ENCODE measurements around the gene PLA2G10. TPM values are rescaled to one million over a fixed set of nuclear protein-coding genes. Genes with fewer than 3 reads are reported as not detected.
A peak's percentile ranks its signal among the peaks of the same experiment; 100 is the strongest.
"Not testable (repeated sequence)": the region's sequence is repeated elsewhere in the genome, so short reads cannot be mapped to it uniquely, and the experiment has no call there.

Gene PLA2G10
- total RNA-seq, 3 donors from 2014 or later = not detected

- H3K36me3 Mint-ChIP-seq (ENCODE audit: insufficient read depth); H3K27me3 Mint-ChIP-seq (ENCODE audit: low read depth); H3K9me3 Mint-ChIP-seq; H3K4me3 Mint-ChIP-seq; DNase-seq; ATAC-seq: not testable (repeated sequence)
- peaks cover 56% of the 10 kb centered on the region for H3K4me1 Mint-ChIP-seq (ENCODE audit: low read depth)
Measured at GRCh38 chr16:14636179-14636950, 57.7 kb downstream of the PLA2G10 start.

- no peak for ATAC-seq
- Mint-ChIP-seq H3K27me3 (ENCODE audit: low read depth) (no peaks in the 10 kb centered on the region), H3K36me3 (ENCODE audit: insufficient read depth) (peaks cover 10% of the 10 kb centered on the region), H3K4me1 (ENCODE audit: low read depth) (peaks cover 54% of the 10 kb centered on the region), H3K4me3 (peak overlapping the region; percentile 100), H3K9me3 (no peaks in the 10 kb centered on the region)
- DNase-seq = no peak
Measured at GRCh38 chr16:14635395-14636165, 58.5 kb downstream of the PLA2G10 start.

GRCh38 chr16:14634389-14634725, 59.8 kb downstream of the PLA2G10 start:
- peaks cover 54% of the 10 kb centered on the region for H3K4me1 Mint-ChIP-seq (ENCODE audit: low read depth)
- ATAC-seq (no peak), DNase-seq (no peak)
- H3K9me3 Mint-ChIP-seq = peaks cover 3% of the 10 kb centered on the region
- H3K36me3 Mint-ChIP-seq (ENCODE audit: insufficient read depth) = peaks cover 12% of the 10 kb centered on the region
- H3K27me3 Mint-ChIP-seq (ENCODE audit: low read depth) = no peaks in the 10 kb centered on the region
- H3K4me3 Mint-ChIP-seq = peak overlapping the region; percentile 100

GRCh38 chr16:14632693-14633569, 61.2 kb downstream of the PLA2G10 start, which contains the start of gene BFAR:
BFAR (plus strand) TSS chr16:14632951; CDS start chr16:14644347, 11,396 bp downstream.
- Mint-ChIP-seq H3K9me3 (peaks cover 3% of the 10 kb centered on the region), H3K36me3 (ENCODE audit: insufficient read depth) (peaks cover 12% of the 10 kb centered on the region), H3K27me3 (ENCODE audit: low read depth) (no peaks in the 10 kb centered on the region), H3K4me3 (peak within 1 kb of the TSS; percentile 100), H3K4me1 (ENCODE audit: low read depth) (peaks cover 60% of the 10 kb centered on the region)
- DNase-seq (peak; percentile 99), ATAC-seq (peak; percentile 75 to 78)

GRCh38 chr16:14630620-14631330, 63.3 kb downstream of the PLA2G10 start:
- H3K27me3 Mint-ChIP-seq (ENCODE audit: low read depth); DNase-seq; H3K9me3 Mint-ChIP-seq; ATAC-seq: not testable (repeated sequence)
- Mint-ChIP-seq H3K4me3 (peak overlapping the region; percentile 100), H3K4me1 (ENCODE audit: low read depth) (peaks cover 48% of the 10 kb centered on the region), H3K36me3 (ENCODE audit: insufficient read depth) (peaks cover 14% of the 10 kb centered on the region)

- DNase-seq (peak; percentile 98), ATAC-seq (peak; percentile 66 to 69)
- H3K4me3 Mint-ChIP-seq = peak within 1 kb of the TSS; percentile 87
- H3K4me1 Mint-ChIP-seq (ENCODE audit: low read depth) = peaks cover 45% of the 10 kb centered on the region
- peaks cover 3% of the 10 kb centered on the region for H3K9me3 Mint-ChIP-seq
- no peaks in the 10 kb centered on the region for H3K27me3 Mint-ChIP-seq (ENCODE audit: low read depth)
- H3K36me3 Mint-ChIP-seq (ENCODE audit: insufficient read depth) = peaks cover 18% of the 10 kb centered on the region
Measured at GRCh38 chr16:14629919-14630619, 64.0 kb downstream of the PLA2G10 start, which contains the start of gene PARN. PARN (minus strand) TSS chr16:14630260; CDS start chr16:14630125, 135 bp downstream.

- H3K4me1 Mint-ChIP-seq (ENCODE audit: low read depth) = peaks cover 40% of the 10 kb centered on the region
- peaks cover 3% of the 10 kb centered on the region for H3K9me3 Mint-ChIP-seq
- ATAC-seq (peak in 1 of 2 donors; percentile 1), DNase-seq (no peak)
- peak overlapping the region; percentile 87 for H3K4me3 Mint-ChIP-seq
- H3K27me3 Mint-ChIP-seq (ENCODE audit: low read depth) = no peaks in the 10 kb centered on the region
- peaks cover 18% of the 10 kb centered on the region for H3K36me3 Mint-ChIP-seq (ENCODE audit: insufficient read depth)
Measured at GRCh38 chr16:14629612-14629918, 64.5 kb downstream of the PLA2G10 start.

GRCh38 chr16:14628806-14629611, 65.1 kb downstream of the PLA2G10 start:
- no peak for DNase-seq
- Mint-ChIP-seq H3K27me3 (ENCODE audit: low read depth) (no peaks in the 10 kb centered on the region), H3K4me3 (peak overlapping the region; percentile 87), H3K9me3 (peaks cover 3% of the 10 kb centered on the region), H3K36me3 (ENCODE audit: insufficient read depth) (peaks cover 21% of the 10 kb centered on the region), H3K4me1 (ENCODE audit: low read depth) (peaks cover 35% of the 10 kb centered on the region)
- no peak for ATAC-seq

GRCh38 chr16:14627078-14627477, 67.0 kb downstream of the PLA2G10 start:
- Mint-ChIP-seq H3K9me3 (peaks cover 3% of the 10 kb centered on the region), H3K27me3 (ENCODE audit: low read depth) (no peaks in the 10 kb centered on the region), H3K4me1 (ENCODE audit: low read depth) (peaks cover 29% of the 10 kb centered on the region), H3K4me3 (no peak overlapping the region), H3K36me3 (ENCODE audit: insufficient read depth) (peaks cover 24% of the 10 kb centered on the region)
- no peak for ATAC-seq
- no peak for DNase-seq

Other genes with a start within 250 kb of the PLA2G10 start
- gene PARN, start 64.0 kb downstream of the PLA2G10 start, total RNA-seq = 10 to 100 TPM; 45.0 to 52.8 (median 47.3) TPM
- 10 to 100 TPM; 62.2 to 64.4 (median 63.6) TPM for gene BFAR, start 61.4 kb downstream of the PLA2G10 start, total RNA-seq
- 1 to 10 TPM; 1.5 to 4.9 (median 4.4) TPM for gene NPIPA3, start 9.1 kb upstream of the PLA2G10 start, total RNA-seq
- 1 to 10 TPM in 2 of 3 donors, under 1 TPM in 1; 0.99 to 1.4 (median 1.3) TPM for gene NPIPA2, start 48.2 kb upstream of the PLA2G10 start, total RNA-seq
- gene NOMO1, start 139.4 kb upstream of the PLA2G10 start, total RNA-seq = 10 to 100 TPM; 83.3 to 92.3 (median 86.1) TPM
- gene NPIPA1, start 243.1 kb upstream of the PLA2G10 start, total RNA-seq = 10 to 100 TPM; 53.8 to 75.8 (median 58.7) TPM

Measured in activated T-cell treated with anti-CD3 and anti-CD28 coated beads, Interleukin-2, amount 50 U/mL, for 4 hours (primary cell).